ENCODE results near the gene CPVL. TPM values are rescaled to one million over a fixed set of nuclear protein-coding genes. Genes with fewer than 3 reads are reported as not detected.
"Not testable (repeated sequence)": the region's sequence is repeated elsewhere in the genome, so short reads cannot be mapped to it uniquely, and the experiment has no call there.

Gene CPVL
- total and polyA plus RNA-seq, 2 of the 4 experiments (the other 2 are of a cell fraction) = not detected

- H4K5ac ChIP-seq (ENCODE audit: low read depth, low read length); H4K20me1 ChIP-seq (ENCODE audit: insufficient read depth, low read length); ATAC-seq (ENCODE audit: low read depth); DNase-seq; H2AFZ ChIP-seq (replicated peaks; ENCODE audit: low read length, poor library complexity); H3K27ac ChIP-seq (ENCODE audit: insufficient read depth, low read length); H3K9ac ChIP-seq (ENCODE audit: low read depth, low read length); H3K18ac ChIP-seq (ENCODE audit: low read depth, low read length); H3K9me3 ChIP-seq (ENCODE audit: control insufficient read depth, insufficient read depth, low read length); H3K4ac ChIP-seq (ENCODE audit: low read depth, low read length); H2BK120ac ChIP-seq (ENCODE audit: low read depth, low read length); dilution Hi-C loops (cut with HindIII; ENCODE audit: low sequenced_read_pairs, unreplicated experiment); H3K56ac ChIP-seq (ENCODE audit: extremely low read depth, insufficient read depth, low read length); intact Hi-C loops (cut with micrococcal nuclease); H2AK5ac ChIP-seq (ENCODE audit: low read depth, low read length); H3K79me1 ChIP-seq (ENCODE audit: low read depth in 1 of 2, low read length in 2 of 2); H3K9me1 ChIP-seq (ENCODE audit: insufficient read depth, low read length); CTCF ChIA-PET; H3K4me1 ChIP-seq (ENCODE audit: control insufficient read depth, insufficient read depth, low read length); in situ Hi-C loops (cut with MboI; ENCODE audit: low sequenced_read_pairs); H3K14ac ChIP-seq (replicated peaks; ENCODE audit: low read depth, low read length); BruUV-seq (replicated peaks); H3K36me3 ChIP-seq (ENCODE audit: control insufficient read depth, insufficient read depth, low read length); H2BK15ac ChIP-seq (ENCODE audit: low read depth, low read length); H3K4me2 ChIP-seq (ENCODE audit: low read depth, low read length); H2AK9ac ChIP-seq (replicated peaks; ENCODE audit: low read depth, low read length, poor library complexity); H4K91ac ChIP-seq (ENCODE audit: insufficient read depth, low read depth, low read length); H3K23ac ChIP-seq (ENCODE audit: low read depth, low read length); H2BK5ac ChIP-seq (ENCODE audit: low read depth, low read length, poor library complexity, severe bottlenecking); H4K8ac ChIP-seq (ENCODE audit: low read depth in 2 of 2, low read length in 2 of 2); H3K4me3 ChIP-seq (ENCODE audit: insufficient read depth, low read depth, low read length); H2BK20ac ChIP-seq (ENCODE audit: low read depth, low read length): not testable (repeated sequence)
- H3K27me3 ChIP-seq (ENCODE audit: control insufficient read depth, insufficient read depth, low read length) = peaks cover 13% of the 10 kb centered on the region
- POLR2A ChIA-PET (ENCODE audit: unreplicated experiment) = interaction anchor here (0.7 kb wide), 1 partner anchor 13 kb away, joined by 3 read pairs; no protein-coding TSS in a partner anchor
- WGBS, 2 experiments (ENCODE audit: extremely low coverage in 2 of 2, insufficient read length in 1 of 2) = no CpG with 5 or more reads among the region's 11 CpGs
Measured at GRCh38 chr7:29093091-29093490, 53.2 kb downstream of the CPVL start.

All from IMR-90 (cell line).